Measurements from ENCODE around the gene BDH2. TPM values are rescaled to one million over a fixed set of nuclear protein-coding genes. Genes with fewer than 3 reads are reported as not detected.

BDH2 gene
- polyA plus RNA-seq, 1 donor from 2014 or later, result 12.9 TPM

GRCh38 chr4:103044183-103044582 lies 55.5 kb downstream of the BDH2 start:
- Histone ChIP-seq H3K4me2 (ENCODE audit: low read length) (no peak overlapping the region), H3K9ac (ENCODE audit: low read length) (no peak overlapping the region), H3K9me3 (ENCODE audit: low read length) (no peaks in the 10 kb centered on the region), H3F3A (ENCODE audit: insufficient read depth, low read length, poor library complexity, severe bottlenecking) (no peaks in the 10 kb centered on the region), H3K27ac (ENCODE audit: low read length) (no peak overlapping the region), H3K9me2 (ENCODE audit: insufficient read depth, low read length) (no peaks in the 10 kb centered on the region), H3K4me3 (ENCODE audit: low read length) (no peak overlapping the region), H4K20me1 (ENCODE audit: insufficient read depth) (no peaks in the 10 kb centered on the region), H2AFZ (ENCODE audit: low read depth, low read length) (no peak overlapping the region), H3K36me3 (ENCODE audit: insufficient read depth, low read length) (no peaks in the 10 kb centered on the region), H3K27me3 (ENCODE audit: insufficient read depth, low read depth, low read length) (no peaks in the 10 kb centered on the region), H3K79me2 (replicated peaks; ENCODE audit: insufficient read depth, low read length) (no peaks in the 10 kb centered on the region)
- TF ChIP-seq RAD21 (conservative IDR thresholded peaks at IDR 0.05), result no peak
- no peak for TF ChIP-seq CTCF (IDR thresholded peaks at IDR 0.05; ENCODE audit: poor library complexity, severe bottlenecking)
- no peak for TF ChIP-seq SMC3 (conservative IDR thresholded peaks at IDR 0.05; ENCODE audit: poor library complexity)
- TF ChIP-seq TAF1 (IDR thresholded peaks at IDR 0.05; ENCODE audit: low read depth), result no peak
- no peak for TF ChIP-seq EZH2 (IDR thresholded peaks at IDR 0.05; ENCODE audit: borderline replicate concordance, insufficient read depth, low read length, poor library complexity, severe bottlenecking)
- no peak for TF ChIP-seq EP300 (conservative IDR thresholded peaks at IDR 0.05; ENCODE audit: poor library complexity, severe bottlenecking)
- no peak for TF ChIP-seq POLR2AphosphoS5 (IDR thresholded peaks at IDR 0.05)
- no peak for TF ChIP-seq REST (IDR thresholded peaks at IDR 0.05; ENCODE audit: borderline replicate concordance)
- TF ChIP-seq MXI1 (conservative IDR thresholded peaks at IDR 0.05; ENCODE audit: poor library complexity, severe bottlenecking), result no peak

- Histone ChIP-seq H3K9ac (ENCODE audit: low read length) (no peak overlapping the region), H4K20me1 (ENCODE audit: insufficient read depth) (no peaks in the 10 kb centered on the region), H3K4me2 (ENCODE audit: low read length) (no peak overlapping the region), H3K27me3 (ENCODE audit: insufficient read depth, low read depth, low read length) (no peaks in the 10 kb centered on the region), H3K36me3 (ENCODE audit: insufficient read depth, low read length) (peaks cover 4% of the 10 kb centered on the region), H3F3A (ENCODE audit: insufficient read depth, low read length, poor library complexity, severe bottlenecking) (no peaks in the 10 kb centered on the region), H3K4me3 (ENCODE audit: low read length) (no peak overlapping the region), H3K9me3 (ENCODE audit: low read length) (no peaks in the 10 kb centered on the region), H3K27ac (ENCODE audit: low read length) (no peak overlapping the region), H3K79me2 (replicated peaks; ENCODE audit: insufficient read depth, low read length) (no peaks in the 10 kb centered on the region), H3K9me2 (ENCODE audit: insufficient read depth, low read length) (no peaks in the 10 kb centered on the region), H2AFZ (ENCODE audit: low read depth, low read length) (no peak overlapping the region)
- TF ChIP-seq TAF1 (IDR thresholded peaks at IDR 0.05; ENCODE audit: low read depth) (no peak), RAD21 (conservative IDR thresholded peaks at IDR 0.05) (no peak), CTCF (IDR thresholded peaks at IDR 0.05; ENCODE audit: poor library complexity, severe bottlenecking) (no peak), POLR2AphosphoS5 (IDR thresholded peaks at IDR 0.05) (no peak), EZH2 (IDR thresholded peaks at IDR 0.05; ENCODE audit: borderline replicate concordance, insufficient read depth, low read length, poor library complexity, severe bottlenecking) (no peak), EP300 (conservative IDR thresholded peaks at IDR 0.05; ENCODE audit: poor library complexity, severe bottlenecking) (no peak), MXI1 (conservative IDR thresholded peaks at IDR 0.05; ENCODE audit: poor library complexity, severe bottlenecking) (no peak), SMC3 (conservative IDR thresholded peaks at IDR 0.05; ENCODE audit: poor library complexity) (no peak), REST (IDR thresholded peaks at IDR 0.05; ENCODE audit: borderline replicate concordance) (no peak)
Measured at GRCh38 chr4:103036169-103036568, 63.5 kb downstream of the BDH2 start.
